Cardiac muscle cell (in vitro differentiated cells and primary cell): ENCODE results near the gene SLC7A14. TPM values are rescaled to one million over a fixed set of nuclear protein-coding genes. Genes with fewer than 3 reads are reported as not detected.

ENCODE experiments used
- DNase-seq, 2 donors: peaks; one replicate each; pipeline versions ENCODE4 v3.0.0 to v3.0.0-alpha.2; 2010 to 2017; ENCODE audit warnings: low read depth in 1 of 2, low spot score in 1 of 2
- H3K27ac ChIP-seq: fragments of 200-600 bp; sonication (generic); 2 replicates; pipeline ENCODE4 v1.5.1; 2016
- H3K27me3 ChIP-seq: fragments of 200-600 bp; sonication (generic); 2 replicates; pipeline ENCODE4 v1.6.0; 2016; ENCODE audit warnings: control low read depth
- H3K36me3 ChIP-seq: fragments of 200-600 bp; sonication (generic); 2 replicates; pipeline ENCODE4 v1.5.1; 2016; ENCODE audit warnings: control low read depth
- H3K4me1 ChIP-seq: fragments of 200-600 bp; sonication (generic); 2 replicates; pipeline ENCODE4 v1.8.1; 2017; ENCODE audit warnings: low read depth, mild to moderate bottlenecking, mixed run types
- H3K4me3 ChIP-seq: fragments of 200-600 bp; sonication (generic); 2 replicates; pipeline ENCODE4 v1.5.1; 2016; ENCODE audit warnings: mild to moderate bottlenecking
- H3K9me3 ChIP-seq: fragments of 200-600 bp; sonication (generic); 2 replicates; pipeline ENCODE4 v1.5.1; 2017; ENCODE audit warnings: low read depth, mild to moderate bottlenecking, control low read depth
- CTCF ChIP-seq: IDR thresholded peaks from 2 replicates; pipeline ENCODE4 v1.5.1; 2012; ENCODE audit warnings: low read depth, mild to moderate bottlenecking, low read length
- polyA plus RNA-seq: library from polyadenylated mRNA; unstranded; fragments of >200 nt; fragmentation: Nextera tagmentation; extraction: Ambion mirVana; gene quantifications from 2 replicates; pipeline ENCODE4 v1.2.1, GENCODE V29; 2016
- total RNA-seq: library from RNA; depleted of rRNA; stranded (reverse); fragments of >200 nt; gene quantifications from 2 replicates; pipeline ENCODE4 v1.2.3, GENCODE V29; 2016

SLC7A14 gene
- total and polyA plus RNA-seq, 2 experiments from 2014 or later = not detected

GRCh38 chr3:170419557-170420087, 166.3 kb downstream of the SLC7A14 start:
- Histone ChIP-seq H3K9me3 (no peaks in the 10 kb centered on the region), H3K27ac (no peak overlapping the region), H3K27me3 (peaks cover 32% of the 10 kb centered on the region), H3K4me1 (no peaks in the 10 kb centered on the region), H3K4me3 (peak overlapping the region; percentile 39), H3K36me3 (no peaks in the 10 kb centered on the region)
- DNase-seq = peak; percentile 35 to 65
- no peak for TF ChIP-seq CTCF

GRCh38 chr3:170418422-170419398, 167.2 kb downstream of the SLC7A14 start, which contains the start of gene CLDN11:
Gene CLDN11, plus strand, starts transcription at chr3:170418868. Its CDS starts 199 bp downstream, at chr3:170419067.
- peak; percentile 70 to 74 for DNase-seq
- Histone ChIP-seq H3K4me1 (no peaks in the 10 kb centered on the region), H3K9me3 (no peaks in the 10 kb centered on the region), H3K36me3 (no peaks in the 10 kb centered on the region), H3K27me3 (peaks cover 32% of the 10 kb centered on the region), H3K27ac (no peak within 1 kb of the TSS), H3K4me3 (peak within 1 kb of the TSS; percentile 39)
- peak; percentile 19 for TF ChIP-seq CTCF

GRCh38 chr3:170417090-170417489, 168.8 kb downstream of the SLC7A14 start:
- peaks cover 32% of the 10 kb centered on the region for H3K27me3 ChIP-seq
- H3K4me3 ChIP-seq = no peak overlapping the region
- DNase-seq = no peak
- no peaks in the 10 kb centered on the region for H3K9me3 ChIP-seq
- no peaks in the 10 kb centered on the region for H3K36me3 ChIP-seq
- H3K4me1 ChIP-seq = no peaks in the 10 kb centered on the region
- no peak for TF ChIP-seq CTCF
- no peak overlapping the region for H3K27ac ChIP-seq

GRCh38 chr3:170414202-170414663, 171.6 kb downstream of the SLC7A14 start:
- H3K36me3 ChIP-seq = no peaks in the 10 kb centered on the region
- no peak overlapping the region for H3K27ac ChIP-seq
- no peaks in the 10 kb centered on the region for H3K9me3 ChIP-seq
- no peaks in the 10 kb centered on the region for H3K4me1 ChIP-seq
- H3K27me3 ChIP-seq = peaks cover 22% of the 10 kb centered on the region
- H3K4me3 ChIP-seq = no peak overlapping the region
- peak; percentile 77 to 91 for DNase-seq
- peak; percentile 100 for TF ChIP-seq CTCF

- H3K9me3 ChIP-seq = no peaks in the 10 kb centered on the region
- DNase-seq = no peak
- TF ChIP-seq CTCF = no peak
Measured at GRCh38 chr3:170413291-170413690, 172.6 kb downstream of the SLC7A14 start.

More at GRCh38 chr3:170413291-170413690, 172.6 kb downstream of the SLC7A14 start:
- Histone ChIP-seq H3K36me3 (no peaks in the 10 kb centered on the region), H3K4me1 (no peaks in the 10 kb centered on the region), H3K4me3 (no peak overlapping the region), H3K27me3 (peaks cover 13% of the 10 kb centered on the region), H3K27ac (no peak overlapping the region)
